ENCODE data around the gene SPEF1. TPM values are rescaled to one million over a fixed set of nuclear protein-coding genes. Genes with fewer than 3 reads are reported as not detected.

SPEF1 gene
- total and polyA plus RNA-seq, 2 of the 13 experiments (the other 11 are each of a cell fraction or from before 2014, with no cell fraction given), result 0.11 to 0.27 TPM

DNA sequence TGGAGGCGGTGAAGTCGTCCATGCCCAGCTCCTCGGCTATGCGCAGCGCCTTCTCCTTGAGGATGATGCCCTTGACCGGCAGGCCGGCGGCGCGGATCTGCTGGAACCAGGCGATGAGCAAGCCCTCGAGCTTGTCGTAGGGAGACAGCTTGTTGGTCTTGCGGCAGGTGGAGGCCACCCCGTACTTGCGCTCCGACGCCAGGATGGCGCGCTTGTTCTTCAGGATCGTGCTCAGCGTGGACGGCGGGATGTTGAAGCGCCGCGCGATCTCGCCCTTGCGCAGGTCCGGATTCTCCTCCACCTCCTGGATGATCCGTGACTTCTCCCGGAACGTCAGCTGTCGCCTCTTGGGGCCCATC lies 4.9 kb upstream of the SPEF1 start (continued):
- TF ChIP-seq, protein P1, sequence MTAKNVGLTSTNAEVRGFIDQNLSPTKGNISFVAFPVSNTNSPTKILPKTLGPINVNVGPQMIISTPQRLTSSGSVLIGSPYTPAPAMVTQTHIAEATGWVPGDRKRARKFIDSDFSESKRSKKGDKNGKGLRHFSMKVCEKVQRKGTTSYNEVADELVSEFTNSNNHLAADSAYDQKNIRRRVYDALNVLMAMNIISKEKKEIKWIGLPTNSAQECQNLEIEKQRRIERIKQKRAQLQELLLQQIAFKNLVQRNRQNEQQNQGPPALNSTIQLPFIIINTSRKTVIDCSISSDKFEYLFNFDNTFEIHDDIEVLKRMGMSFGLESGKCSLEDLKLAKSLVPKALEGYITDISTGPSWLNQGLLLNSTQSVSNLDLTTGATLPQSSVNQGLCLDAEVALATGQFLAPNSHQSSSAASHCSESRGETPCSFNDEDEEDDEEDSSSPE (CRISPR knock-in tag; IDR thresholded peaks at IDR 0.05), result peak; percentile 6; the same call in 1 of the 2 replicates
- TF ChIP-seq CHD2 (IDR thresholded peaks at IDR 0.05; ENCODE audit: low read depth, low read length) (peak; percentile 77), NFKBIZ (CRISPR knock-in tag; IDR thresholded peaks at IDR 0.05) (0 out of 2 replicates have a peak, but pooled peaks have one; percentile 15), ZNF672 (CRISPR knock-in tag; IDR thresholded peaks at IDR 0.05) (no peak), ZNF225 (CRISPR knock-in tag; IDR thresholded peaks at IDR 0.05) (peak; percentile 92), ZNF274 (CRISPR knock-in tag; IDR thresholded peaks at IDR 0.05) (0 out of 2 replicates have a peak, but pooled peaks have one; percentile 2), ZNF768 (CRISPR knock-in tag; IDR thresholded peaks at IDR 0.05) (peak; percentile 50; the same call in 1 of the 2 replicates), EP300 (IDR thresholded peaks at IDR 0.05; ENCODE audit: low read depth in 2 of 2, low read length in 2 of 2) (no peak), EP300 (CRISPR knock-in tag; IDR thresholded peaks at IDR 0.05; ENCODE audit: borderline replicate concordance) (0 out of 2 replicates have a peak, but pooled peaks have one; percentile 42), FOSL2 (CRISPR knock-in tag; IDR thresholded peaks at IDR 0.05) (0 out of 2 replicates have a peak, but pooled peaks have one; percentile 5), SMAD3 (CRISPR knock-in tag; IDR thresholded peaks at IDR 0.05) (0 out of 2 replicates have a peak, but pooled peaks have one; percentile 8)
- TF ChIP-seq, protein P2, sequence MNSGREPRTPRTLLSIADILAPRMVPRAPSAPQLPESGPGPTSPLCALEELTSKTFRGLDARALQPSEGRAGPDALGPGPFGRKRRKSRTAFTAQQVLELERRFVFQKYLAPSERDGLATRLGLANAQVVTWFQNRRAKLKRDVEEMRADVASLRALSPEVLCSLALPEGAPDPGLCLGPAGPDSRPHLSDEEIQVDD (CRISPR knock-in tag; IDR thresholded peaks at IDR 0.05; ENCODE audit: borderline replicate concordance), result peak; percentile 87; the same call in 1 of the 2 replicates
- TF ChIP-seq, protein P3, sequence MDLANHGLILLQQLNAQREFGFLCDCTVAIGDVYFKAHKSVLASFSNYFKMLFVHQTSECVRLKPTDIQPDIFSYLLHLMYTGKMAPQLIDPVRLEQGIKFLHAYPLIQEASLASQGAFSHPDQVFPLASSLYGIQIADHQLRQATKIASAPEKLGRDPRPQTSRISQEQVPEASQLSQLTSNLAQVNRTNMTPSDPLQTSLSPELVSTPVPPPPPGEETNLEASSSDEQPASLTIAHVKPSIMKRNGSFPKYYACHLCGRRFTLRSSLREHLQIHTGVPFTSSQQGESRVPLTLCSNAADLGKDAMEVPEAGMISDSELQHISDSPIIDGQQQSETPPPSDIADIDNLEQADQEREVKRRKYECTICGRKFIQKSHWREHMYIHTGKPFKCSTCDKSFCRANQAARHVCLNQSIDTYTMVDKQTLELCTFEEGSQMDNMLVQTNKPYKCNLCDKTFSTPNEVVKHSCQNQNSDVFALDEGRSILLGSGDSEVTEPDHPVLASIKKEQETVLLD (CRISPR knock-in tag; IDR thresholded peaks at IDR 0.05; ENCODE audit: low read depth), result peak; percentile 8; the same call in 1 of the 2 replicates
- TF ChIP-seq, protein P4, sequence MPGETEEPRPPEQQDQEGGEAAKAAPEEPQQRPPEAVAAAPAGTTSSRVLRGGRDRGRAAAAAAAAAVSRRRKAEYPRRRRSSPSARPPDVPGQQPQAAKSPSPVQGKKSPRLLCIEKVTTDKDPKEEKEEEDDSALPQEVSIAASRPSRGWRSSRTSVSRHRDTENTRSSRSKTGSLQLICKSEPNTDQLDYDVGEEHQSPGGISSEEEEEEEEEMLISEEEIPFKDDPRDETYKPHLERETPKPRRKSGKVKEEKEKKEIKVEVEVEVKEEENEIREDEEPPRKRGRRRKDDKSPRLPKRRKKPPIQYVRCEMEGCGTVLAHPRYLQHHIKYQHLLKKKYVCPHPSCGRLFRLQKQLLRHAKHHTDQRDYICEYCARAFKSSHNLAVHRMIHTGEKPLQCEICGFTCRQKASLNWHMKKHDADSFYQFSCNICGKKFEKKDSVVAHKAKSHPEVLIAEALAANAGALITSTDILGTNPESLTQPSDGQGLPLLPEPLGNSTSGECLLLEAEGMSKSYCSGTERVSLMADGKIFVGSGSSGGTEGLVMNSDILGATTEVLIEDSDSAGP (CRISPR knock-in tag; IDR thresholded peaks at IDR 0.05; ENCODE audit: borderline replicate concordance), result 0 out of 2 replicates have a peak, but pooled peaks have one; percentile 1
- TF ChIP-seq, protein P5, sequence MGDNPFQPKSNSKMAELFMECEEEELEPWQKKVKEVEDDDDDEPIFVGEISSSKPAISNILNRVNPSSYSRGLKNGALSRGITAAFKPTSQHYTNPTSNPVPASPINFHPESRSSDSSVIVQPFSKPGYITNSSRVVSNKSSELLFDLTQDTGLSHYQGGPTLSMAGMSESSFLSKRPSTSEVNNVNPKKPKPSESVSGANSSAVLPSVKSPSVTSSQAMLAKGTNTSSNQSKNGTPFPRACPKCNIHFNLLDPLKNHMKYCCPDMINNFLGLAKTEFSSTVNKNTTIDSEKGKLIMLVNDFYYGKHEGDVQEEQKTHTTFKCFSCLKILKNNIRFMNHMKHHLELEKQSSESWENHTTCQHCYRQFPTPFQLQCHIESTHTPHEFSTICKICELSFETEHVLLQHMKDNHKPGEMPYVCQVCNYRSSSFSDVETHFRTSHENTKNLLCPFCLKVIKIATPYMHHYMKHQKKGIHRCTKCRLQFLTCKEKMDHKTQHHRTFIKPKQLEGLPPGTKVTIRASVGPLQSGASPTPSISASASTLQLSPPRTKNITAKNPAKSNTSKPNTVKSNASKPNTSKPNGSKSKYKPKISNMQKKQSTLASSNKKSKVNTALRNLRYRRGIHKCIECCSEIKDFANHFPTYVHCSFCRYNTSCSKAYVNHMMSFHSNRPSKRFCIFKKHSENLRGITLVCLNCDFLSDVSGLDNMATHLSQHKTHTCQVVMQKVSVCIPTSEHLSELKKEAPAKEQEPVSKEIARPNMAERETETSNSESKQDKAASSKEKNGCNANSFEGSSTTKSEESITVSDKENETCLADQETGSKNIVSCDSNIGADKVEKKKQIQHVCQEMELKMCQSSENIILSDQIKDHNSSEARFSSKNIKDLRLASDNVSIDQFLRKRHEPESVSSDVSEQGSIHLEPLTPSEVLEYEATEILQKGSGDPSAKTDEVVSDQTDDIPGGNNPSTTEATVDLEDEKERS (CRISPR knock-in tag; IDR thresholded peaks at IDR 0.05), result no peak
- TF ChIP-seq, protein P6, sequence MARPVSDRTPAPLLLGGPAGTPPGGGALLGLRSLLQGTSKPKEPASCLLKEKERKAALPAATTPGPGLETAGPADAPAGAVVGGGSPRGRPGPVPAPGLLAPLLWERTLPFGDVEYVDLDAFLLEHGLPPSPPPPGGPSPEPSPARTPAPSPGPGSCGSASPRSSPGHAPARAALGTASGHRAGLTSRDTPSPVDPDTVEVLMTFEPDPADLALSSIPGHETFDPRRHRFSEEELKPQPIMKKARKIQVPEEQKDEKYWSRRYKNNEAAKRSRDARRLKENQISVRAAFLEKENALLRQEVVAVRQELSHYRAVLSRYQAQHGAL (CRISPR knock-in tag; IDR thresholded peaks at IDR 0.05; ENCODE audit: not compliant biosample characterization), result no peak
